Right lobe of liver (tissue), 6 donors: ENCODE measurements around the gene ZBTB8A. TPM values are rescaled to one million over a fixed set of nuclear protein-coding genes. Genes with fewer than 3 reads are reported as not detected.
A peak's percentile ranks its signal among the peaks of the same experiment; 100 is the strongest.

Experiments
- ATAC-seq, 4 donors: fragments of 200-7000 bp; cut with Tn5 transposase; one replicate each; pipeline ENCODE4 v1.9.1; 2020; ENCODE audit warnings: mild to moderate bottlenecking in 4 of 4, moderate library complexity in 4 of 4
- DNase-seq, 3 donors: peaks; one replicate each; pipeline ENCODE4 v3.0.0-alpha.2; 2020
- H3K27ac ChIP-seq, 3 donors: fragments of 200-600 bp; one replicate each; pipeline ENCODE4 v1.8.0; 2022
- H3K27me3 ChIP-seq, 2 donors: fragments of 200-600 bp; one replicate each; pipeline ENCODE4 v1.8.0; 2022
- H3K36me3 ChIP-seq, 4 donors: fragments of 200-600 bp; sonication (generic) in 1 of 4; one replicate each; pipeline versions ENCODE4 v1.5.1 to v1.8.0; 2017 to 2022; ENCODE audit warnings: control low read depth in 1 of 4
- H3K4me1 ChIP-seq, 4 donors: fragments of 200-600 bp; sonication (generic) in 1 of 4; one replicate each; pipeline versions ENCODE4 v1.5.1 to v1.8.0; 2017 to 2022; ENCODE audit warnings: control low read depth in 1 of 4
- H3K4me3 ChIP-seq, 3 donors: fragments of 200-600 bp; one replicate each; pipeline ENCODE4 v1.8.0; 2022
- H3K9me3 ChIP-seq, 4 donors: fragments of 200-600 bp; sonication (generic) in 1 of 4; one replicate each; pipeline versions ENCODE4 v1.5.1 to v1.8.0; 2017 to 2022; ENCODE audit warnings: control low read depth in 1 of 4
- CTCF ChIP-seq, 4 donors: fragments of 200-600 bp in 3 of 4; fragments of 450-650 bp in 1 of 4; IDR thresholded peaks; one replicate each; pipeline versions ENCODE4 v1.5.1 to v1.8.0; 2016 to 2022; ENCODE audit warnings: antibody characterized with exemption in 4 of 4, mild to moderate bottlenecking in 2 of 4
- POLR2A ChIP-seq: fragments of 450-650 bp; IDR thresholded peaks from one replicate; pipeline ENCODE4 v1.6.1; 2017; ENCODE audit warnings: antibody characterized with exemption, mild to moderate bottlenecking
- WGBS: methylation state at CpG from one replicate; pipeline ENCODE4 v1.1.6; 2018; ENCODE audit warnings: low coverage, low lambda C conversion rate; ENCODE audit not compliant: insufficient coverage; ENCODE audit errors: missing lambda C conversion rate; 5-methylcytosine and 5-hydroxymethylcytosine counted together
- intact Hi-C, 2 donors: fragments of 100-400 bp; cut with DNase I; formaldehyde crosslinking; loops; one replicate each; pipeline versions ENCODE4 v1.11.2 to v1.14.1; 2022
- small RNA-seq, 2 experiments: library from RNA; depleted of rRNA; stranded (forward); fragments of <200 nt; gene quantifications; one replicate each; pipeline ENCODE3, GENCODE V24; 2016
- total RNA-seq, 6 experiments: library from RNA; depleted of rRNA in 2 of 6; stranded (reverse); fragments of >200 nt in 2 of 6; fragmentation: NEBNext Ultra II Directional in 3 of 6; extraction: Animal tissue kit (Norgen Biotek cat#: 25700) in 3 of 6; gene quantifications; one replicate each; pipeline versions ENCODE4 v1.1.0 to v1.2.4, GENCODE V29; 2016 to 2023
- donor health status: DM: no; HTN: yes; CAD: no.
- donor health status: DM: no; HTN: no; CAD: no.
- donor health status: DM: no; HTN: no; CAD: no.
- donor health status: DM: no; HTN: yes; CAD: no.
- donor health status: DM: no; HTN: yes; CAD: no.

ZBTB8A gene
- total RNA-seq, 6 experiments from 2014 or later = 1.6 to 3.4 (median 2.3) TPM

GRCh38 chr1:32651461-32652073 is 112.3 kb downstream of the ZBTB8A start:
- DNase-seq = no peak
- H3K27ac ChIP-seq = peak overlapping the region; percentile 75 to 100 (median 98)
- peak in 2 of 4 donors; percentile 17 to 24 for ATAC-seq
- no peaks in the 10 kb centered on the region for H3K9me3 ChIP-seq
- peaks cover 0 to 32% (median 5%) of the 10 kb centered on the region in 4 donors for H3K36me3 ChIP-seq
- TF ChIP-seq POLR2A = no peak
- no peak for TF ChIP-seq CTCF (IDR thresholded peaks at IDR 0.05)
- intact Hi-C loops = no loop called here
- under 1% methylated on average over 17 of the region's 43 CpGs for WGBS
- H3K4me1 ChIP-seq = peaks cover 0 to 36% (median 5%) of the 10 kb centered on the region in 4 donors
- H3K27me3 ChIP-seq = no peaks in the 10 kb centered on the region
- peak overlapping the region; percentile 69 to 94 (median 76) for H3K4me3 ChIP-seq

- H3K36me3 ChIP-seq = peaks cover 0 to 36% (median 9%) of the 10 kb centered on the region in 4 donors
- H3K4me3 ChIP-seq = peak overlapping the region in 2 of 3 donors; percentile 69 to 94
- ATAC-seq (no peak), DNase-seq (no peak)
- H3K4me1 ChIP-seq = peaks cover 0 to 36% (median 5%) of the 10 kb centered on the region in 4 donors
- no peak for TF ChIP-seq CTCF (IDR thresholded peaks at IDR 0.05)
- H3K9me3 ChIP-seq = no peaks in the 10 kb centered on the region
- 83% methylated on average over 12 of the region's 16 CpGs for WGBS
- intact Hi-C loops = no loop called here
- no peaks in the 10 kb centered on the region for H3K27me3 ChIP-seq
- peak overlapping the region in 1 of 3 donors; percentile 100 for H3K27ac ChIP-seq
Measured at GRCh38 chr1:32652244-32652962, 113.2 kb downstream of the ZBTB8A start.

Small RNAs within 50 kb of the gene (small RNA-seq; reads per million reads assigned to genes)
- 0 reads per million in 2 experiments for gene RF00019

Other genes starting within 250 kb of the ZBTB8A start
- gene HDAC1, start 247.3 kb upstream of the ZBTB8A start, total RNA-seq = 10 to 100 TPM; 24.0 to 40.6 (median 32.4) TPM
- 10 to 100 TPM in 5 of 6 experiments, 1 to 10 TPM in 1; 10.0 to 24.4 (median 14.2) TPM for gene MARCKSL1, start 203.2 kb upstream of the ZBTB8A start, total RNA-seq
- 1 to 10 TPM; 1.3 to 7.8 (median 5.3) TPM for gene FAM229A, start 176.9 kb upstream of the ZBTB8A start, total RNA-seq
- gene TSSK3, start 176.9 kb upstream of the ZBTB8A start, total RNA-seq = 1 to 10 TPM in 2 of 6 experiments, under 1 TPM in 4; 0.49 to 1.6 (median 0.85) TPM
- gene BSDC1, start 145.0 kb upstream of the ZBTB8A start, total RNA-seq = 10 to 100 TPM; 44.5 to 73.1 (median 62.1) TPM
- not detected for gene ZBTB8B, start 74.4 kb upstream of the ZBTB8A start, total RNA-seq
- gene ZBTB8OS, start 111.1 kb downstream of the ZBTB8A start, total RNA-seq = 10 to 100 TPM; 14.1 to 27.6 (median 19.6) TPM
- 10 to 100 TPM; 50.1 to 66.1 (median 58.8) TPM for gene RBBP4, start 111.8 kb downstream of the ZBTB8A start, total RNA-seq
- gene SYNC, start 163.3 kb downstream of the ZBTB8A start, total RNA-seq = 1 to 10 TPM in 1 of 6 experiments, under 1 TPM in 5; 0.29 to 2.1 (median 0.44) TPM